HG03064 (cell line): ENCODE results near the gene IL17A.
"Not testable (repeated sequence)": the region's sequence is repeated elsewhere in the genome, so short reads cannot be mapped to it uniquely, and the experiment has no call there.

Experiments
- ATAC-seq: cut with Tn5 transposase; IDR thresholded peaks from one replicate; pipeline ENCODE4 v1.9.1; 2021; ENCODE audit warnings: low read depth; ENCODE audit not compliant: unreplicated experiment

The IL17A gene

DNA sequence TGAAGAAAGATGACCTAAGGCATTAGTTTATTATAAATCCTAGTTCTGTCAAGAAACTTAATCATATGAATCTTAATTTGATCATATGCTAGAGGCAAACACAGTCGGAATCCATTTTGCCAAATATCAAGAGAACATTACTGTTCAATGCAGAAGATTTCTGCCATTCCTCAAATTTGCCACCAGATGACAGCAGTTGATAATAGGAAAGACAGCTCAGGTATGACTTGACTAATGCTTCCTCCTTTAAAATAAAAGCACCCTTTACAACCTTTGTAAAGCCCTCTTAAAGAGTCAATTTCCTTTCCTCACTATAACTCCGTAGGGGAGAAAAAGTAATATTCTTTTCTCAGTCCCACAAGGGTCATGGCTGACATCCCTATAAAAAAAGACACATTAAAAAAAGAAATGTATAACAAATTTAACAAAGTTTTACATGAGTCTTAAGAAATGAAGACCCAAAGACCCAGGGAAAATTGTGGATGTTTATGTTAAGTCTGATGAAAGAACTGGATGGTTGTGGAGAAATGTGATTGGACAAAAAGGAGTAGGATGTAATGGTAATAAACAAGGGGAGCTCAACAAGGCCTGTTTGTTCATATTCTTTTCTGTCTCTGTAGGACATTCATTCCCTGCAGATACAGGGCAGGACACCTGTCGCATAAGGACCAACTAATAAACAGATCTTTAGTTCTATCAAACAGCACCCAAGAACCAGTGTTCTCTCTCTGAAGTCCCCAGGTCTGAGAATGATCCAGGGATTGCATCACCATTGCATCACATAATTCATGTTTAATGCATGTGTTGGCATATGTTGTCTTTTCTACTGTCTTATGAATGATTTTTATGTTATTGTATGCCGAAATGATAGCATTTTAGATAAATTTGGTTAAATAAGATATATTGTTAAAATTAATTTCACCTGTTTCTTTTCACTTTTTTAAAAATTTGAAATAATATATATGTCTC lies 23.0 kb upstream of the IL17A start:
- no peak for ATAC-seq

DNA sequence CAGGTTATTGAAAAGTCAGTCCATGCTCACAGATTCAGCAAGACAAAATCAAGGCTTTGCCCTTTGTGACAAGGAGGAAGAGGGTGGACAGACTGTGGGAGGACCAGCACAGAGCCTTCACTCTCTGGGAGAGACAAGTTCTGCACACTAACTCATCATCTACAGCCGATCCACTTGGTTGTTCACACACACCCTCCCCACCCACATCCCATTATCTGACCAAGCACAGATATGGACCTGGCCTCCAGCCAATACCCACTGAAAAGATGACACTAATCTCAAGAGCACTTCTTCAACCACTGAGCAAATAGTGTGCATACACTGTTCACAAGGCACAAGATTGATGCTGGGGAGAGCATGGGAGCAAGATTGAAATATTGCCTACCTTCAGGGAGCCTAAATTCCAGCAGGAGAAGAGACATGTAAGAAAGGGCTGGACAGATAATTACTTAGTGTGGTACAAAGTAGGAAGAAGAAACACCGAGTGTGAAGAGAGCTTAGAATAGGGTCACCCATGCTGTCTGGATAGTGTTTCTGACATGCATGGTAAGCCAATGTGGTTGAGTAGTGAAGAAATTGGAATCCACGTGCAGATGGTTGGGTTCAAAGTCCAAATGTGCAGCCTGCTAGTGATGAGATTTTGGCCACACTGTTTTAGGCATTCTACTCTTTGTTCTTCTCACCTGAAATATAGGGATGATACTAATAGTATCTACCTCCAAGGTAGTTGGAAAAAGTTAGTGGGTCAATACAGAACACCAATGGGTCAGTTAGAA lies 21.7 kb upstream of the IL17A start:
- ATAC-seq: no peak

DNA sequence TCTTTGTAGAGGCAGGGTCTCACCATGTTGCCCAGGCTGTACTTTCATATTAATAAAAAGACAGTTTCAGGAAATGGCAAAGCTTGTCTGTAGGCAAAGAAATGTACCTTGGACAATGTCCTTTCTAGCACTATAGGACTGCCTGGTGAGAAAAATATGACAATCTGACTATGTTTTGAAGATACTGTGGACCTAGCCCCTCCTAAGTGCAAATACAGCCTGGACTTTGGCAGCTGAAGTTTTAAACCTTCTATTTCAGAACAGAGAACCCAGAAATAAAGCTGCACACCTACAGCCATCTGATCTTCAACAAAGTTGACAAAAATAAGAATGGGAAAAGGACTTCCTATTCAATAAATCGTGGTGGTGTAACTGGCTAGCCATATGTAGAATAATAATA lies 18.9 kb upstream of the IL17A start:
- ATAC-seq: no peak

DNA sequence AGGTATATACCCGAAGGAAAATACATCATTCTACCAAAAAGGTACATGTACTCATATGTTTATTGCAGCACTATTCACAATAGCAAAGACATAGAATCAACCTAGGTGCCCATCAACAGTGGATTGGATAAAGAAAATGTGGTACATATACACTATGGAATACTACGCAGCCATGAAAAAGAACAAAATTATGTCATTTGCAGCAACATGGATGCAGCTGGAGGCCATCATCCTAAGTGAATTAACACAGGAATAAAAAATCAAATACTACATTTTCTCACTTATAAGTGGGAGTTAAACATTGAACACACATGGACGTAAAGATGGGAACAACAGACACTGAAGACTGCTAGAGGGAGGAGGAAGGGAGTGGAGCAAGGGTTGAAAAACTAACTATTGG lies 17.8 kb upstream of the IL17A start:
- ATAC-seq: not testable (repeated sequence)

DNA sequence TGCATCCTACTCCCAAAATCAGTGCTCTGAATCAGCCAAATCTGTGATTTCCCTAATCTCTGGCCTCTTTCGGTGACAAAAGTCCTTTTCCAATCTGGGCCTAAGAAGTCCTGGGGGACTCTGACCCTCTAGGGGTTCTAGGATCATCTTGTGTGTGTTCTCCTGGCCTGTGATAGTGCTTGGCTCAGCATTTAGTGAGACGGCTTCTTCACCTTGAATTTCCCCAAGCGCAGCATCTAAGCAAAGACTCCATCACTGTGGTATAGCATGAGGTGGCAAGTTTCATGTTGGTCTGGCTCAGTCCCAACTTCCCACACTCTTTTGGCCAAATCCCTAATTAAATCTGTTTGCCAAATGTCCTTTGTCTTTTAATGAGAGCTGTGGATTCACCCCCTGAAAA lies 12.1 kb upstream of the IL17A start:
- ATAC-seq: no peak

DNA sequence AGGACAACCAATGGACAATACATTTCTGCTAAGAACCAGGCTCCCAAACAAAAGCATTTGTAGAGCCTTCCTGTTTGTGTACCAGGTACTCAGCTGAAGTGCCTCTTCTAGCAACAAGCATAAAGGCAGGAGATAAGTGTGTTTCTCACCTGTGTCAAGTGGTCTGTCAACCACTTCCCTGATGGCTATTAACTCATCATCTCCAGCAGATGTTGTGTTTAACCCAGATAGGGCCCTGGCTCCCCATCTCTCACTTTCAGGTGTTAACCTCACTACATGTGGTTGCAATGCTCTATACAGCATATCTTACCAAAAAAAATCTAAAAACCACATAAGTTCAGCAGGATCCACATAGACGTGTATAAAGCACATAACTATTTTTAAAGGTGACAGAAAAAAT lies 9.6 kb upstream of the IL17A start:
- peak; percentile 84 for ATAC-seq

DNA sequence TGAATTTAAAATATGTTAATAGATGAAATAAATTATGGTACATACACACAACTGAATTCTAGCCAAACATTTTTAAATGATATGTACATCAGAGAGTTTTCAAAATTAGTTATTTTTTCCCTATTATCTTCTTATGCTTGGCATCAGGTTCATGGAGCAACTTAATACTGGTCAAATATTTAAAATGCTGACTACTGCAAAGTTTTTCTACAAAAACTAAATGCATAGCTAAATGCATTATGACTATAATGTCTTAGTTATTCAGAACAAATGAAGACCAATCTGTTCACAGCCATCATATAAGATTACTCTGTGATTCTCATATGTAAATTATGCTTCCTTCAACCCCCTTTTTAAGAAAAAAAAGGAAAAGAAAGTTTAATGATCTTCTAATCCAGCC lies 8.2 kb upstream of the IL17A start:
- ATAC-seq: no peak

DNA sequence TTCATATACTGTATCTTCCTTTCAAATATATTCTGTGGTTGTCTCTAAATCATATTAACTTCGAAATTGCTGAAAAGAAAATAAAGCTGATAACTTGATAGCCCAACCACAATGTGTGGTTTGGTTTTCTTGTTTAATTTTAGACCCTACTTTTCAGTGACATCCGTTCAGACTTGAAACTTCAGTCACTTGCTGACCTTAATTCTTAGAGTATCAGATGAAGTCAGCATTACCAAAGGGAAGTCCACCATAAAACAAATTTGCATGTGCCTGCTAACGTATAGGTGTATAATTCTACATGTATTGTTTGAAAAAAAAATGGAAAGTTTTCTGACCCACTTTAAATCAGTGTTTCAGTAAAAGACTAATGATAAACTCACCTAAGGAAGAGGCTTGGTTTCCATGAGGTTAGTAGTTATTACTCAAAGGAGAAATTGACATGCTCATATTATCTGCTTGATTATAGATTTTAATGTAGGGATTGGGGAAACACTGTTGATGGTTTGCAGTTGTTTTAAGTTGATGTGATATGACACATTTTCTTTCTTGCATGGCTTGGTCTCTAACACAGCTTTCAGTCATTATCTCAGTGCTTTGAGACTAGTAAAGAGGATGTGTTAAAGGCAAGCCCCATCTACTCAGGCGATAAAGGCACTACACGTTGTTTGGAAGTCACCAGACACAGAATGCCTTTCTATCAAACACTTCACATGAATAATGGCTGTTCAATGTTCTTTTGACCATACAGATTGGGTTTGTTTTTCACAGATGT lies 5.2 kb upstream of the IL17A start:
- ATAC-seq: peak; percentile 73

DNA sequence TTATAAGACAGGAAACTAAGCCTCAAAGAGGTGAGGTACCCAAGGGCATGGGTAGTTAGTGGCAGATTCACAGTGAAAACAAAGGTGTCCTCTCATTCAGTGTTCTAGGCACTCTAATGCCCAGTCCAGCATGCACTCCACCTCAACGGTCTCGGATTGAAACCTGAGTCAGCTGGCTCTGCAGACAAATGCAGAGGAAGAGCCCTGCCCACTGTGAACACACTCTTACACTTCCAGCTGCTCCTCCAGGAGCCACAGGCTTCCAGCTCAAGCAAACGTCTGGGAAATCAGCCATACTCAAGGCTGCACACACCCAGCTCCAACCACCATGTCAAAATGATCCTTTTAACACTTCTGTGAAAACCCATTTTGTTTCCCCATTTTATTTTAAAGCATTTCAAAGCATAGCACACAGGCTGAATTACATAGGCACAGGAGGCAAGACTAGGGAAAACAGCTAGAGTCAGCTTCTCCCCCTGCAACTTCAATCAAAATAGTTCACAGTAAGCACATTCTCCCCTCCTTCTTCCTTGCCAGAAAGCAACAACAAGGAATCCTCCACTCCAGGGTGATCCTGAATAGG lies 3.0 kb upstream of the IL17A start:
- ATAC-seq: no peak

DNA sequence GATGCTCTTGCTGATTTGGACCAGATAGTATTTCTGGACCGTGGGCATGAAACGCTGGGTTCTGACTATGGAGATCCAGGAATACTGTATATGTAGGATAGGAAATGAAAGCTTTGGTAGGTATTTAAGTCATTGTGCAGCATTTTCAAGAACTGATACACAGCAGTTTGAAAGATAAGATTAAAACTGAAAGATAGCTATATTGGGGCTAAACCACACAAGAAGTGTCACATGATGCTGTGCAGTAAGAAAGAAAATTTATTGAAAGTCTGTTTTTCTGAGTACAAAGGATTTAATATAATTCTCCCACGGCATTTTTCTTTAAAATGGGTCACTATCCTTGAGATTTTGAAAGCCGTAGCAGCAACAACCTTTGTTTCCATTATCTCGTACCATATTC lies 305 bp downstream of the IL17A start:
- peak; percentile 87 for ATAC-seq

DNA sequence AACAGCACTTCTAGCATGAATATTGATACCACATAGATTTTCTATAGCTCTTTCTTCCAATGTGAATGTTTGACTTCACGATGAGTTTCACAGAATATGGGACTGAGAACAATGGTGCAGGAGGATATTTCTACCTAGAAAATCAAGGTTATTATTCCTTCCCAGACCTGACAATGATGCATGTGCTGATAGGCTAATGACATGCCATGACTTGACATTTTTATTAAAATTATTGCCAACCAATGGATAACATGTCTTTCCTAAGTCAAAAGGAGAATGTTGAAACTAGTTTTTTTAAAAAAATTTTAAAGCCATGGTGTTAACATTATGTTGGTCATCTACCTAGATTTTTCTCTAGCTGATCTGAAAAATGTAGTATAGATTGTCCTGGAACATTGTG lies 923 bp downstream of the IL17A start:
- no peak for ATAC-seq

DNA sequence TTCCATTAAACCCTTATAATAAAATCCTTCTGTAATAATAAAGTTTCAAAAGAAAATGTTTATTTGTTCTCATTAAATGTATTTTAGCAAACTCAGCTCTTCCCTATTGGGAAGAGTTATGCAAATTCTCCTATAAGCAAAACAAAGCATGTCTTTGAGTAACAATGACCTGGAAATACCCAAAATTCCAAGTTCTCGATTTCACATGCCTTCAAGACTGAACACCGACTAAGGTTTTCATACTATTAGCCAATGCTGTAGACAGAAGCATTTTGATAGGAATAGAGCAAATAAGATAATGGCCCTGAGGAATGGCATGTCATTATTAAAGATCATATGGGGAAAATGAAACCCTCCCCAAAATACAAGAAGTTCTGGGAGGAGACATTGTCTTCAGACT lies 3.8 kb downstream of the IL17A start:
- ATAC-seq: no peak

DNA sequence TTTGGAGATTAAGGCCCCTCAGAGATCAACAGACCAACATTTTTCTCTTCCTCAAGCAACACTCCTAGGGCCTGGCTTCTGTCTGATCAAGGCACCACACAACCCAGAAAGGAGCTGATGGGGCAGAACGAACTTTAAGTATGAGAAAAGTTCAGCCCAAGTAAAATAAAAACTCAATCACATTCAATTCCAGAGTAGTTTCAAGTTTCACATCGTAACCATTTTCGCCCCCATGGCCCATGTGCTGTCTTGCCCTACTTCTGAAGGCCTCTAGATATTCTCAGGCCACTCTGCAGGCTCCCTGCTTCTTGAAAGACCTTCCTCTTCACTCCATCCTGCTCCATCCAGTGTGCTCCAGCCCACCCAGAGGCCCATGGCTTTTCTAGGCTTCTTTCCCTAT lies 4.2 kb downstream of the IL17A start:
- no peak for ATAC-seq

DNA sequence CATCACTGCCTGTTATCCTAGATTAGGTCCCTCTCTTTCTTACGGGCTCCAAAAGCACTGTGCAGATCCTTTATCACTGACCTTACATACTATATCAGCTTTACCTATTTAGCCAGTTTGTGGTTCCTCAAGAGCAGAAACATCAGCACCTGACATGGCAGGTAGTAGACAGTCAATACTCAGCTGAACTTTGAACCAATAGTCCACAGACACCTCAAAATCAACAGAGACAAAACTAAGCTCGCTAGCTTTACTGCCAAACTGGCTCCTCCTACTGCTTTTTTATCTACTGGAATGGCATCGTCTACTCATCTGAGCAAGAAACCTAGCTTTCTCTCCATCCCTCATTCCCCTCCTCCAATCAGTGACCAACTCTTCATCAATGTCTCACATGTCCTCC lies 5.6 kb downstream of the IL17A start:
- no peak for ATAC-seq

DNA sequence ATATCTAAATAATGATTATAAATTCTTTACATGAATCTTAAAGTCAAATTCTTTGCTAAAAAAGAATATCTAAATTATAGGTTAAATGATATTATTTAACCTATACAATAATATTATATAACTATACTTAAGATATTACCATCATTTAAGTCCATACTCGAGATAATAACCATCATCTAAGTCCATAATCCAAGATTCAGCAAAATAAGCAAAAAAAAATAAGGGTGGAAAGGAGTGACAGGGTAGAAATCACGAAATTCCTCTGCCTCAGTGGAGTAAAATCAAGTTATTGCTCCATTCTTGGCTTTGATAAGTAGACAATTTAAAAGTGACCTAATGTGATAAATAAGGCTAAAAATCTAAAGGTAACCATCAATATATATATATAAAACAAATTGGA lies 9.7 kb downstream of the IL17A start:
- ATAC-seq: no peak

DNA sequence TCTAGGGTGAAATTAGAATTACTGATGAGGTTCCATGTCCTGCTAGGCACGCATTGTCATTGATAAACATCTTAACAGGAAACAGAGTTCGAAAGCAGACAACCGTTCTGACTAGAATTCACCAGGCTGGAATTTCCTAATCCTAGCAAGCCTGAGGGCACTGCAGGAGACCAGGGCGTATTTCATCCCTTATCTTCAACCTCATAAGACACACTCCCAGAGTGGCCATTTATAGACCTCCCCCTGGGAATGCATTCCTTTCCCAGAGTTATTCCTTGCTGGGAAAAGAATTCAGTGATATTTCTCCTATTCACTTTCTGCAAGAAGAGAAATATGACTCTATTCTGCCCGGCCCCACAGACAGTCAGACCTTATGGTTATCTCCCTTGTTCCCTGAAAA lies 13.9 kb downstream of the IL17A start:
- ATAC-seq: not testable (repeated sequence)

DNA sequence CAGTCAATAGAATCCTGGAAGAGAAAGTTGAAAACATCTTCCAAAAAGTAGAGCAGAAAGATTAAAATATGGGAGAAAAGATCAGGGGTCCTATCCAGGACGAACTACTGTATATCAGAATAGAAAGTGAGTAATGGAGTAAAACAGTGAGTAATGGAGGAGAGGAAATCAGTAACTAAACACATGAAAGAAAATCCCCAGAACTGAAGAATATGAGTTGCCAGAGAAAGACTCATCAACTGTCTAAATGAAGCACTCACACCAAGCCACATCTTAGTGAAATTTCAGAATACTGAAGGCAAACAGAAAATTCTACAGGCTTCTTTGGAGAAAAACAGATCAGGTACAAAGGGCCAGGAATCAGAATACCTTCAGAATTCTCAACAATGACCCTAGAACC lies 14.9 kb downstream of the IL17A start:
- no peak for ATAC-seq

DNA sequence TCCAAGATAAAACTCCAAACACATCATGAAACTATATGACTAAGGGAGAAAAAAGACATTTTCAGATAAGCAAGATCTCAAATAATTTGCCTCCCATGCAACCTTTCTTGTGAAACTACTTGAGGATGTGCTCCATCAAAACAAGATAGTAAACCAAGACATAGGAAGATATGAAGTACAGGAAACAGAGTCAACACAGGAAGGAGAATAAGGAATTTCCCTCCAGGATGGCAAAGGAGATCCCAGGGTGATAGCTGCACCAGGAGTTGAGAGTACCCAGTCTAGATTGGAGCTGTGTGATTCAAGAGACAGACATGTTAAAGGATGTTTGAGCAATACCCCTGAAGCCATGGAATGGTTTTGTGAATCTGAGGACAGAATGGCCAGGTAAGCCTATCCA lies 15.3 kb downstream of the IL17A start:
- no peak for ATAC-seq

DNA sequence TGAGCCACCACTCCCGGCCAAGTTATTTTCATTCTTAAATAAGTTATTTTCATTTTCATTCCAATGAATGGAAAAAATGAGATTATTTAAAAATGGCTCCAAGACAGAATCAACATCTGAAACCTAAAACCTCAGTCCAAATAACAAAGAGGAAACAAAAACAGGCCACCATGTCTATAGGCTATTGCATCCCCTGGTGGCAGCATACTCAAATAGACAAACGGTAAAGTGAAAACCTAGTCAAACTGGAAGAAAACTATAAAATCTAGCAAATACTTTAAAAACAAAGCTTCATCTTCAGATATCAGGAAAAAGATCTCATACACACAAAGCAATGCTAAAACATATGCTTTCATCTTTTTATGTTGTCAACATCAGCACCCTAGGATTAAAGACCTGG lies 20.9 kb downstream of the IL17A start:
- no peak for ATAC-seq

DNA sequence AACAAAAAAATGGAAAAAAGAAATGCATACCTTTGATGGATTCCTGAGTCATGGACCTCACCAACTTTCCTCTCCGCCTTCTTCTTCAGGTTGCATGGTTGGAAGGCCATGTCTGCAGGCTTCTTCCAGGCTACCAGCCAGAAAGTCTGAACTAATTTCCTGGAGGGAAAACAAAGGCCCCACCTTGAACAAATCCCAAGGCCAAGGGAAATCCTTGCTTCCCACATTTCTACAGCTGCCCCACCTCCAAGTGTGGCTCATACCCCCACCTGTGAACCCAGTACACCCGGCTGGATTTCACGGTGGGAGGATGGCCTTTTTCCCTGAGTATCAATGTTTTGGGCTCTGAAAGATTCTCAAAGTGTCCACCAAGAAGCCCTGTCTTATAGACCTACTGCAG lies 22.4 kb downstream of the IL17A start:
- no peak for ATAC-seq

DNA sequence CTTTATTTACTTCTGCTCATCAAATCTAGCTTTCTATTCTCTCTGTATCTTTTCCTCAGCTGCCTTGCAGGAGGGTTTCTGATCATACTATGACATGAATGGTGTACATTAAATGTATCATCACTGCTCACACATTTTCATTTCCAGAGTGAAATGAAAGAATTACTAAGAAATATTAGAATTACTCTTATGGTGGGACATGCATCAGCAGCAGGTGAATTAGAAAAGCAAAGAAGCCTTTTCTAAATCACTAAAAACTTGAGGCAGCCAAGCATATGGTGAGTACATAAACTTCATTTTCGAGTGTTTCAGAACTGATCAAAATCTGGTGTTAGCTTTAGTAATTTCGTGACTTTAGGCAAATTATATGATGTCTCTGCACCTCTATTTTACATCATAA lies 23.6 kb downstream of the IL17A start:
- ATAC-seq: peak; percentile 44
